ENCODE results near the gene CST5.

DNA sequence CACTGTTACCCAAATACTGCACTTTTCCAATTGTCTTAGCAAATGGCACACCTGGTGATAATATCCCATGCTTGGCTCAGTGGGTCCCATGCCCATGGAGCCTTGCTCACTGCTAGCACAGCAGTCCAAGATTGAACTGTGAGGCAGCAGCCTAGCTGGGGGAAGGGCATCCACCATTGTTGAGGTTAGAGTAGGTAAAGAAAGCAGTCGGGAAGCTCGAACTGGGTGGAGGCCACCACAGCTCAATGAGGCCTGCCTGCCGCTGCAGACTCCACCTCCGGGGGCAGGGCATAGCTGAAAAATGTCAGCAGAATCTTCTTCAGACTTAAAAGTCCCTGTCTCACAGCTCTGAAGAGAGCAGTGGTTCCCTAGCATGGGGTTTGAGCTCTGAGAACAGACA lies 43.8 kb downstream of the CST5 start:
- TF ChIP-seq, protein P1, sequence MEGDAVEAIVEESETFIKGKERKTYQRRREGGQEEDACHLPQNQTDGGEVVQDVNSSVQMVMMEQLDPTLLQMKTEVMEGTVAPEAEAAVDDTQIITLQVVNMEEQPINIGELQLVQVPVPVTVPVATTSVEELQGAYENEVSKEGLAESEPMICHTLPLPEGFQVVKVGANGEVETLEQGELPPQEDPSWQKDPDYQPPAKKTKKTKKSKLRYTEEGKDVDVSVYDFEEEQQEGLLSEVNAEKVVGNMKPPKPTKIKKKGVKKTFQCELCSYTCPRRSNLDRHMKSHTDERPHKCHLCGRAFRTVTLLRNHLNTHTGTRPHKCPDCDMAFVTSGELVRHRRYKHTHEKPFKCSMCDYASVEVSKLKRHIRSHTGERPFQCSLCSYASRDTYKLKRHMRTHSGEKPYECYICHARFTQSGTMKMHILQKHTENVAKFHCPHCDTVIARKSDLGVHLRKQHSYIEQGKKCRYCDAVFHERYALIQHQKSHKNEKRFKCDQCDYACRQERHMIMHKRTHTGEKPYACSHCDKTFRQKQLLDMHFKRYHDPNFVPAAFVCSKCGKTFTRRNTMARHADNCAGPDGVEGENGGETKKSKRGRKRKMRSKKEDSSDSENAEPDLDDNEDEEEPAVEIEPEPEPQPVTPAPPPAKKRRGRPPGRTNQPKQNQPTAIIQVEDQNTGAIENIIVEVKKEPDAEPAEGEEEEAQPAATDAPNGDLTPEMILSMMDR (IDR thresholded peaks at IDR 0.05): no peak
- no peak for TF ChIP-seq POLR2AphosphoS5 (IDR thresholded peaks at IDR 0.05)

Measured in prostate gland (tissue), 2 donors.